IMR-90 (cell line): ENCODE data around the gene TLR9. TPM values are rescaled to one million over a fixed set of nuclear protein-coding genes. Genes with fewer than 3 reads are reported as not detected.

Experiments
- ATAC-seq: fragments of 200-7000 bp; cut with Tn5 transposase; 2 replicates; pipeline ENCODE4 v1.9.1; 2020; ENCODE audit warnings: low read depth, mild to moderate bottlenecking, moderate library complexity
- BruUV-seq: library from RNA; stranded (reverse); fragments of 400-500 nt; replicated peaks from 2 replicates; lab custom pipeline; 2021; lab: Mats Ljungman, UMichigan
- CTCF ChIA-PET: fragments of 300-600 bp; formaldehyde crosslinking; extraction: SDS; loops from one replicate; lab custom pipeline; 2021; ENCODE audit warnings: antibody characterized with exemption; lab: Yijun Ruan, JAX
- POLR2A ChIA-PET: fragments of 300-600 bp; sonication (Branson Sonifier 250); formaldehyde crosslinking; loops from one replicate; lab custom pipeline; 2022; ENCODE audit warnings: antibody characterized with exemption; ENCODE audit not compliant: unreplicated experiment; lab: Charles Lee
- DNase-seq: peaks from one replicate; pipeline ENCODE4 v3.0.0; 2013
- H2AFZ ChIP-seq: replicated peaks from 2 replicates; pipeline ENCODE3; 2013; ENCODE audit warnings: low read length, mild to moderate bottlenecking; ENCODE audit not compliant: poor library complexity
- H2AK5ac ChIP-seq: 2 replicates; pipeline ENCODE4 v1.6.1; 2013; ENCODE audit warnings: low read depth, low read length, inconsistent platforms
- H2AK9ac ChIP-seq: replicated peaks from 2 replicates; pipeline ENCODE3; 2013; ENCODE audit warnings: mild to moderate bottlenecking, low read depth, low read length, moderate library complexity; ENCODE audit not compliant: poor library complexity
- H2BK120ac ChIP-seq: 2 replicates; pipeline ENCODE4 v1.6.1; 2013; ENCODE audit warnings: low read depth, low read length, inconsistent platforms
- H2BK15ac ChIP-seq: 3 replicates; pipeline ENCODE4 v1.6.1; 2013; ENCODE audit warnings: low read depth, low read length, inconsistent platforms
- H2BK20ac ChIP-seq: 2 replicates; pipeline ENCODE4 v1.6.1; 2013; ENCODE audit warnings: low read depth, mild to moderate bottlenecking, inconsistent platforms, low read length, moderate library complexity
- H2BK5ac ChIP-seq: 2 replicates; pipeline ENCODE4 v1.6.1; 2013; ENCODE audit warnings: mild to moderate bottlenecking, low read depth, low read length, inconsistent platforms; ENCODE audit not compliant: poor library complexity, severe bottlenecking
- H3K14ac ChIP-seq: replicated peaks from 2 replicates; pipeline ENCODE4 v1.6.1; 2013; ENCODE audit warnings: low read depth, low read length, inconsistent platforms
- H3K18ac ChIP-seq: 2 replicates; pipeline ENCODE4 v1.6.1; 2013; ENCODE audit warnings: low read depth, low read length, control low read depth
- H3K23ac ChIP-seq: 2 replicates; pipeline ENCODE4 v1.6.1; 2013; ENCODE audit warnings: low read depth, low read length, inconsistent platforms
- H3K27ac ChIP-seq: 2 replicates; pipeline ENCODE4 v1.5.1; 2013; ENCODE audit warnings: mild to moderate bottlenecking, control low read depth, low read length; ENCODE audit not compliant: insufficient read depth
- H3K27me3 ChIP-seq: 2 replicates; pipeline ENCODE4 v1.6.1; 2013; ENCODE audit warnings: low read length; ENCODE audit not compliant: control insufficient read depth, insufficient read depth
- H3K36me3 ChIP-seq: 2 replicates; pipeline ENCODE4 v1.6.1; 2013; ENCODE audit warnings: low read length, mixed read lengths; ENCODE audit not compliant: control insufficient read depth, insufficient read depth
- H3K4ac ChIP-seq: 2 replicates; pipeline ENCODE4 v1.6.1; 2013; ENCODE audit warnings: low read depth, low read length, inconsistent platforms
- H3K4me1 ChIP-seq: 2 replicates; pipeline ENCODE4 v1.6.1; 2013; ENCODE audit warnings: low read length, mixed read lengths; ENCODE audit not compliant: control insufficient read depth, insufficient read depth
- H3K4me2 ChIP-seq: 2 replicates; pipeline ENCODE4 v1.6.1; 2013; ENCODE audit warnings: low read depth, mild to moderate bottlenecking, control low read depth, low read length, moderate library complexity
- H3K4me3 ChIP-seq: 2 replicates; pipeline ENCODE4 v1.5.1; 2013; ENCODE audit warnings: low read depth, mild to moderate bottlenecking, control low read depth, low read length, moderate library complexity; ENCODE audit not compliant: insufficient read depth
- H3K56ac ChIP-seq: 2 replicates; pipeline ENCODE4 v1.6.1; 2013; ENCODE audit warnings: low read length, inconsistent platforms; ENCODE audit not compliant: insufficient read depth; ENCODE audit errors: extremely low read depth
- H3K79me1 ChIP-seq, 2 experiments: 2 replicates each; pipeline ENCODE4 v1.6.1; 2013; ENCODE audit warnings: low read length in 2 of 2, inconsistent platforms in 1 of 2, low read depth in 1 of 2
- H3K9ac ChIP-seq: 2 replicates; pipeline ENCODE4 v1.6.1; 2013; ENCODE audit warnings: low read depth, low read length, control low read depth
- H3K9me1 ChIP-seq: 2 replicates; pipeline ENCODE4 v1.6.1; 2013; ENCODE audit warnings: low read length, inconsistent platforms; ENCODE audit not compliant: insufficient read depth
- H3K9me3 ChIP-seq: 2 replicates; pipeline ENCODE4 v1.6.1; 2013; ENCODE audit warnings: low read length; ENCODE audit not compliant: control insufficient read depth, insufficient read depth
- H4K20me1 ChIP-seq: 2 replicates; pipeline ENCODE4 v1.6.1; 2013; ENCODE audit warnings: low read length, inconsistent platforms; ENCODE audit not compliant: insufficient read depth
- H4K5ac ChIP-seq: 2 replicates; pipeline ENCODE4 v1.6.1; 2013; ENCODE audit warnings: mild to moderate bottlenecking, low read depth, low read length, control low read depth
- H4K8ac ChIP-seq, 2 experiments: 2 replicates each; pipeline ENCODE4 v1.6.1; 2013; ENCODE audit warnings: low read depth in 2 of 2, low read length in 2 of 2, control low read depth in 1 of 2, inconsistent platforms in 1 of 2
- H4K91ac ChIP-seq: 2 replicates; pipeline ENCODE4 v1.6.1; 2013; ENCODE audit warnings: low read depth, low read length, inconsistent platforms; ENCODE audit not compliant: insufficient read depth
- BHLHE40 ChIP-seq: fragments of 150-350 bp; IDR thresholded peaks from 2 replicates; pipeline ENCODE4 v1.6.1; 2016; ENCODE audit warnings: mild to moderate bottlenecking, low read depth, low read length
- CHD1 ChIP-seq: IDR thresholded peaks from 2 replicates; pipeline ENCODE4 v1.6.1; 2012; ENCODE audit warnings: low read depth, low read length, improper control_type of control experiment
- ELK1 ChIP-seq: fragments of 150-350 bp; IDR thresholded peaks from 2 replicates; pipeline ENCODE4 v1.6.1; 2016; ENCODE audit warnings: low read depth, mild to moderate bottlenecking, low read length, moderate library complexity, borderline replicate concordance
- FOS ChIP-seq: fragments of 150-350 bp; IDR thresholded peaks from 2 replicates; pipeline ENCODE4 v1.6.1; 2016; ENCODE audit warnings: low read depth, low read length
- MAFK ChIP-seq: IDR thresholded peaks from 2 replicates; pipeline ENCODE4 v1.6.1; 2012; ENCODE audit warnings: low read depth, low read length, improper control_type of control experiment
- MAZ ChIP-seq: IDR thresholded peaks from 2 replicates; pipeline ENCODE4 v1.6.1; 2012; ENCODE audit warnings: low read depth, mild to moderate bottlenecking, low read length, improper control_type of control experiment, moderate library complexity, borderline replicate concordance
- NFE2L2 ChIP-seq: fragments of 150-350 bp; IDR thresholded peaks from 2 replicates; pipeline ENCODE4 v1.6.1; 2016; ENCODE audit warnings: low read depth, mild to moderate bottlenecking, low read length
- RAD21 ChIP-seq: IDR thresholded peaks from 2 replicates; pipeline ENCODE4 v1.6.1; 2012; ENCODE audit warnings: low read length, improper control_type of control experiment
- RCOR1 ChIP-seq: IDR thresholded peaks from 2 replicates; pipeline ENCODE4 v1.6.1; 2012; ENCODE audit warnings: mild to moderate bottlenecking, low read length, improper control_type of control experiment; ENCODE audit not compliant: insufficient replicate concordance
- RFX5 ChIP-seq: IDR thresholded peaks from 2 replicates; pipeline ENCODE4 v1.8.0; 2012; ENCODE audit warnings: low read depth, mild to moderate bottlenecking, low read length, moderate library complexity
- SMC3 ChIP-seq: fragments of 150-350 bp; IDR thresholded peaks from 2 replicates; pipeline ENCODE4 v1.6.1; 2016; ENCODE audit warnings: low read depth, mild to moderate bottlenecking, antibody characterized with exemption, low read length, moderate library complexity
- USF2 ChIP-seq: fragments of 150-350 bp; IDR thresholded peaks from 2 replicates; pipeline ENCODE4 v1.6.1; 2017; ENCODE audit warnings: mild to moderate bottlenecking, antibody characterized with exemption, low read length, low read depth
- WGBS, 2 experiments: methylation state at CpG; one replicate each; pipeline versions ENCODE4 v1.1.5 to v1.1.7; 2013; ENCODE audit warnings: missing lambda C conversion rate in 2 of 2; ENCODE audit not compliant: insufficient read length in 1 of 2; ENCODE audit errors: extremely low coverage in 2 of 2; 5-methylcytosine and 5-hydroxymethylcytosine counted together
- dilution Hi-C: fragments of 300-500 bp; cut with HindIII; formaldehyde crosslinking; loops from one replicate; pipeline ENCODE4 v1.14.3; 2018; ENCODE audit warnings: low sequenced_read_pairs; ENCODE audit not compliant: unreplicated experiment
- in situ Hi-C: fragments of 300-500 bp; cut with MboI; formaldehyde crosslinking; loops from 3 replicates; pipeline ENCODE4 v1.14.3; 2019; ENCODE audit warnings: low sequenced_read_pairs, inconsistent platforms, mixed read lengths
- intact Hi-C: fragments of 100-400 bp; cut with micrococcal nuclease; formaldehyde crosslinking; loops from 2 replicates; pipeline ENCODE4 v1.10.0; 2022
- polyA plus RNA-seq, 3 experiments: library from polyadenylated mRNA; depleted of rRNA; stranded (reverse); fragments of >200 nt; gene quantifications; 2 replicates each; pipeline ENCODE4 v1.2.3, GENCODE V29; 2012; ENCODE audit warnings: low replicate concordance in 1 of 3
- total RNA-seq: library from RNA; depleted of rRNA; stranded (reverse); fragments of >200 nt; gene quantifications from 2 replicates; pipeline ENCODE4 v1.2.3, GENCODE V29; 2012
- TF ChIP-seq, protein P1 (sequence below): conservative IDR thresholded peaks from 2 replicates; pipeline ENCODE4 v1.5.1; 2012; ENCODE audit warnings: mild to moderate bottlenecking, low read depth, low read length, improper control_type of control experiment

Gene TLR9
- total and polyA plus RNA-seq, 2 of the 4 experiments (the other 2 are of a cell fraction), result not detected

DNA sequence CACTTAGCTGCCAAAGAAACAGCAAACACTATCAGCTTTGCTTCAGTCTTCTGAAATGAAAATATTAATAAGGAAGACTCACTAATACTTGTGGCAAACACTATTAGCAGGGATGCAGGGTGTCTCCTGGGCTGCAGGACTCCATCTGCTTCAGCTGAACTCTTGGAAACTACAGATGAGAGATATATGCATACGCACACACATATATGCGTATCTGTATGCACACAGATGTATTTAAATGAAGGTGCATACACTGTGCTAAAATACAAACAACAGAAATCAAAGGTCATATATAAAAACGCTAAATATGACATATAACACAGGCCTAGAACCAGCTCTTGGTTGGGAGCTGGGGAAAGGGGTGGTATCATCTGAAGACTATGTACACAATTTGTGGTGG, 30.7 kb upstream of the TLR9 start:
- no peaks in the 10 kb centered on the region for H3K9me3 ChIP-seq
- no peak overlapping the region for H4K8ac ChIP-seq
- ChIA-PET CTCF (interaction anchor here (0.6 to 1.1 kb wide), 2 partner anchors 12 to 37 kb away, joined by 3 to 6 read pairs; no protein-coding TSS in a partner anchor), POLR2A (interaction anchor here (0.5 kb wide), 1 partner anchor 1993 kb away, joined by 4 read pairs; no protein-coding TSS in a partner anchor)
- H3K27ac ChIP-seq, result no peak overlapping the region
- intact Hi-C loops, result no loop called here
- no peak overlapping the region for H2BK5ac ChIP-seq
- no peak overlapping the region for H2AK9ac ChIP-seq
- WGBS, 2 experiments, result no CpG with 5 or more reads among the region's 3 CpGs
- no peak overlapping the region for H3K4me3 ChIP-seq
- in situ Hi-C loops, result no loop called here
- H3K27me3 ChIP-seq, result no peaks in the 10 kb centered on the region
- H4K20me1 ChIP-seq, result peaks cover 23% of the 10 kb centered on the region
- no peak overlapping the region for H3K4me2 ChIP-seq
- ATAC-seq, result no peak
- H3K36me3 ChIP-seq, result peaks cover 59% of the 10 kb centered on the region
- no peak overlapping the region for H3K14ac ChIP-seq
- TF ChIP-seq ELK1 (no peak), SMC3 (no peak), FOS (no peak), MAZ (no peak), CHD1 (no peak), BHLHE40 (no peak), RFX5 (no peak), MAFK (no peak), USF2 (no peak), NFE2L2 (no peak), RAD21 (no peak), RCOR1 (no peak)
- TF ChIP-seq, protein P1, sequence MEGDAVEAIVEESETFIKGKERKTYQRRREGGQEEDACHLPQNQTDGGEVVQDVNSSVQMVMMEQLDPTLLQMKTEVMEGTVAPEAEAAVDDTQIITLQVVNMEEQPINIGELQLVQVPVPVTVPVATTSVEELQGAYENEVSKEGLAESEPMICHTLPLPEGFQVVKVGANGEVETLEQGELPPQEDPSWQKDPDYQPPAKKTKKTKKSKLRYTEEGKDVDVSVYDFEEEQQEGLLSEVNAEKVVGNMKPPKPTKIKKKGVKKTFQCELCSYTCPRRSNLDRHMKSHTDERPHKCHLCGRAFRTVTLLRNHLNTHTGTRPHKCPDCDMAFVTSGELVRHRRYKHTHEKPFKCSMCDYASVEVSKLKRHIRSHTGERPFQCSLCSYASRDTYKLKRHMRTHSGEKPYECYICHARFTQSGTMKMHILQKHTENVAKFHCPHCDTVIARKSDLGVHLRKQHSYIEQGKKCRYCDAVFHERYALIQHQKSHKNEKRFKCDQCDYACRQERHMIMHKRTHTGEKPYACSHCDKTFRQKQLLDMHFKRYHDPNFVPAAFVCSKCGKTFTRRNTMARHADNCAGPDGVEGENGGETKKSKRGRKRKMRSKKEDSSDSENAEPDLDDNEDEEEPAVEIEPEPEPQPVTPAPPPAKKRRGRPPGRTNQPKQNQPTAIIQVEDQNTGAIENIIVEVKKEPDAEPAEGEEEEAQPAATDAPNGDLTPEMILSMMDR, result no peak
- H4K5ac ChIP-seq, result no peak overlapping the region
- H3K4me1 ChIP-seq, result 0 out of 2 replicates have a peak, but pooled peaks cover 2% of the 10 kb centered on the region
- H2AK5ac ChIP-seq, result no peak overlapping the region
- no peak overlapping the region for H2AFZ ChIP-seq
- no peak overlapping the region for H3K56ac ChIP-seq
- no peak overlapping the region for H4K91ac ChIP-seq
- H3K4ac ChIP-seq, result no peak overlapping the region
- H3K18ac ChIP-seq, result no peak overlapping the region
- no peak overlapping the region for H2BK15ac ChIP-seq
- no peak overlapping the region for H3K9ac ChIP-seq
- DNase-seq, result no peak
- no peak overlapping the region for H2BK120ac ChIP-seq
- H2BK20ac ChIP-seq, result no peak overlapping the region
- dilution Hi-C loops, result no loop called here
- H3K9me1 ChIP-seq, result no peaks in the 10 kb centered on the region
- no peak overlapping the region for H3K23ac ChIP-seq
- no TSS peak for BruUV-seq
- peaks cover 12 to 56% of the 10 kb centered on the region in 2 experiments for H3K79me1 ChIP-seq
